HG03442 (cell line): ENCODE measurements around the gene STK26.
"Not testable (repeated sequence)": the region's sequence is repeated elsewhere in the genome, so short reads cannot be mapped to it uniquely, and the experiment has no call there.

ENCODE experiments used
- ATAC-seq: cut with Tn5 transposase; IDR thresholded peaks from one replicate; pipeline ENCODE4 v1.9.1; 2021; ENCODE audit warnings: mild to moderate bottlenecking, moderate library complexity; ENCODE audit not compliant: unreplicated experiment

The STK26 gene

DNA sequence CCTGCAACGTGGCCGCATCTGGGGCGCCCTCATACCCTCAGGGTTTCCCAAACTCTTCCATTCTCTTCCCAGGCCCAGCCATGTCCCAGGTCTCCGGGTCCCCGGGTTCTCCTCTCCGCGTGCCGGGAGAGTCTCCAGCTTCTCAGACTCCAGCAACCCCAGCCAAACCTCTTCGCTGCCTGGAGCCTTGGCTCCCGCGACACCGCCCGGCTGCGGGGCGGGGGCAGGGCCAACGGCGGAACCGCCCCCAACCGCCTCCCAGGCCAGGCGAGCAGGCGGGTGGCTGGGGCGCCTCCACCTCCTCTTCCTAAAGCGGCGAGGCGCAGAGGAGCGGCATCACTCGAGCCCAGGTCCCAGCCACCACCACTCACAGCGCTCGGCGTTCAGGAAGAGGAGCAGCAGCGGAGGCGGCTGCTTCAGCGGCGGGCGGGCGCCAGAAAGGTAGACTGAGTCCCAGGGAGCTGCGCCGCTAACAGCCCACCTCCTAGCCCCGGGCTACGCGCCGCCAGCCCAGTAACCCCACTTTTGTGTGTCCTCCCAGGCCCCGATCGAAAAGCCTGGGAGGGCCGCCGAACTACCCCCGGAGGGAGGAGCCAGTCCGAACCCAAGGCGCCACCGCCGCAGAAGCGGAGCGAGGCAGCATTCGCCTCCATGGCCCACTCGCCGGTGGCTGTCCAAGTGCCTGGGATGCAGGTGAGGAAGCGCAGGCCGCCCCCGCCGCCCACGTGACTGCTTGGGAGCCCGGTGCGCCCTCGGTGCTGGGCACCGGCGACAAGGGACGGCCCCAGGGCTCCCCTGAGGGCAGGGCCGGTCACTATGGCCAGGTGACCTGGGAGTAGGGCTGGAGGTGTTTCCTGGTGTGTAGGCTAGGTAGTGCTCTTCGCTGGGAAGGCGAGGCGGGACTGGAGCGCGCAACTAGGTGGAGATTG, at the start of gene STK26:
STK26 (plus strand) TSS at position 336 of the 929 bp plus-strand sequence; CDS start at position 652, 316 bp downstream.
- ATAC-seq, result peak; percentile 79

DNA sequence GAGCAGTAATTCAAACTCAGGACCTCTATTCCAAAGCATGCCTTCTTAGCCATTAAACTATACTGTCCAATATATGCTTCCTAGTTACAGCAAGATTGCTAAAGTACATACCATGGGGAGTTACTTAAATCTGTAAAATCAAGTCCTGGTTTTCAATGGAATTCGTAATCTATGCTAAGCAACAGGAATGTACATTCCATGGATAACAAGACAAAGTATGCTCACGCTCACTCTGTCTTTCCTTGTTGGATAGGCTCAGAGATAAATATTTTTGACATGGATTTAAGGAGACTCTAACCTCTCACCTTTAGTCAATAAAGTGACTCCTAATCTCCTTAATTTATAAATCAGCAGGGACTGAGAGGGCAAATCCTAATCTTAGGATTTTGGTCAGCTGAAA, 47.3 kb upstream of the STK26 start:
- no peak for ATAC-seq

DNA sequence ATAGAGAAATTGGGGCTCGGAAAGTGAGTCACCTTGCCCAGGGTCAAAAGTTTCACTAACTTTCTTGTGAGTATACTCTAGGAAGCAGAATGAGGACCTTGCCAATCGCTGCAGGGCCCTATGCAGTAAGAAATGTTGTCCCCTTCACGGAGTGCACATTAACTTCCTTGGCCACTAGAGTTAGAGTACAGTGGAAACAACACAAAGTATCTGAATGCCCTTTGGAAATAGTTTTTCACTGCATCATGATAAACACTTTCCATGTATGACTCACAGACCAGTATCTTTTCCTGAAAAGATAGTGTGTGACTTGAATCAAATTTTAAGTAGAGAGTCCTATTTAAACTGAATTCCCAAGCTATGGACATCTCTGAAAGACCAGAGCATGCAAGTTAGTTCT, 45.5 kb upstream of the STK26 start:
- ATAC-seq, result no peak

DNA sequence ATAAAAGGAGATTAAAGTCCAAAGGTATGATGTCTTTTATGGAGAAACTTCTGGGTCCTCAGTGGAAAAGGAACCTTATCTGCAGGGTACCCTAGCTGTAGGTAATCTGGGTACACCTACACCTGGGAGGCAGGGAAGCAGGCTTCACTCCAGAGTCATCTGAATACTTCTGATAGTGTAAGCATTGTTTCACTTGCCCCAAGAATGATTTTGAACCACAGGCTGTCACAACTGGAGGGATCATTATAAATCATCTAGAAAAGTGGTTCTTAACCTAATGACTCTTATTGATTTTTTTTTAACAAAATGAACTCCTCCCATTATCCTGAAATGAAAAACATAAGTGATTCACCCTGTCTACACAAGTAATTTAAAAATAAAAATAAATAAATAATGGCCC, 44.0 kb upstream of the STK26 start:
- ATAC-seq, result no peak

DNA sequence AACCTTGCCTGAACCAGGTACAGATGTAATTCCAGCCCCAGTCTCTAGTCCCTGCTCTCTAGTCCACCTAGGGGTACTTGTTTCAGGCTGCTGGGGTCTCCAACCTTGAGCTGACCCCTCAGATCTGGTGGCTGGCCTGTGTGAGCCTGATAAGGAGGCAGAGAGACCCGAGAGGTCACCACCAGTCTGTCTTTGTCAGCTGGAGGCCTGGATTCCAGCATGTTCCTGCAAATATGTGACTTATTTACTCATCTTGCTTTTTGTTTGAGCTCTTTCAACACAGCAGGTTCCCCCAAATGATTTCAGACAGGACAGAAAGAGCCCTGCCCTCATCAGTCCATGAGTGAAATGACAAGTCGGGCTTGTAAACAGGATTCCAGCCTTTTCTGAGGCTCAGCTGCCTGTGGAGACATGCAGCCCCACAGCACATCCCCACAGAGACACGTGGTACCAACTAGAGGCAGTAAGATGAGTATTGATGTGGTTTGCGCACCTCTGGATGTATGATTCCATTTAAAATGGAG, 37.5 kb upstream of the STK26 start:
- no peak for ATAC-seq

DNA sequence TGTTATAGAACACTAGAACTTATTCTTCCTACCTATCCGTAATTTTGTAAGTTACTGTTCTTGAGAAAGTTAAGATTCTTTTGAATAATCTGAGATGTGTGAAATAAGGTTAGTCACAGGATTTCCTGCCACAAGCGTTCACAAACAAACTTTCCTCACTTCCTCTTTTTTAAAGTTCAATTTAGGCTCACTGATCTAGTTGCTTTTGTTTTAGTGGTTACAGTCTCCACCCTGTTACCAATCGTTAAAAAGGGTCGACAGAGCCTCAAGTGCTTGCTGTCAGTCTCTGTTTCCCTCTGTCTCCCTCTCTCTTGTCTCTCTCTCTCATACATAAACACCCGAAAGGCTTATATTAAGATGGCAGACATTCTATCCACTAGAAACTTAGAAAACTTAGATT, 35.9 kb upstream of the STK26 start:
- ATAC-seq, result peak; percentile 98

DNA sequence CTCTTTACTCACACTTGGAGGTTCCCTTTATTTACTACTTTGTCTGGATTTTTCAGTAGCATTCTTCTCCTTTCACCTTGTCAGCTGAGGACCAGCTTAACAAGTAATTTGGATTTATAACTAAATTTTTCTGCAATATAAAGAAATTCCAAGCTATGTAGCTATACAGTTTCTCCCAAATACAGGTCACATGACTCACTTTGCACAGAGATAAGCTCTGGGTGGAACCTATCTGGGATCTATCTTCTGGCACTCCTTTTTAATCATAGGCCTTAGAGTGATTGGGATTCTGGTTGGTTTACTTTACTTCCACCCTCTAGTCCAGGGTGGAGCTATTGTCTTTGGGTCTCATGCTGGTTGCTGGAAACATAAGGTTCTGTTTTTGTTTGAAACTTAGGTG, 34.9 kb upstream of the STK26 start:
- no peak for ATAC-seq

DNA sequence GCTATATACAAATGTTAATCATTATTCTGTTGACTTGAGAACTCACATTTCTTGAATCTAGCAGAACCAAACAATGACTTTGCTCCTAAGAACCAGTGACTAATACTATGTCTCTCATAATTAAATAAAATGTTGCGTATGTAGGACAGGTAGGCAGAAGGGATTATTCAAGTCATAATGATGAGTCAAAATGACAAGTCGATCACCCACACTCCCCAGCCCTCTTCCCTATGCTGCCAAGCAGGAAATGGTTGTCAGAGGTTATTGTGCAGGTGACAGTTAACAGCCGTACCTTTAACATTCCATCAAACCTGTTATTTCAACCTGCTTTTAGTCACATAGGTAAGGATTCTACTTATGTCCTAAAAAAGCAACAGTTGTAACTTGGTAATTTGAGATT, 22.0 kb upstream of the STK26 start:
- no peak for ATAC-seq

DNA sequence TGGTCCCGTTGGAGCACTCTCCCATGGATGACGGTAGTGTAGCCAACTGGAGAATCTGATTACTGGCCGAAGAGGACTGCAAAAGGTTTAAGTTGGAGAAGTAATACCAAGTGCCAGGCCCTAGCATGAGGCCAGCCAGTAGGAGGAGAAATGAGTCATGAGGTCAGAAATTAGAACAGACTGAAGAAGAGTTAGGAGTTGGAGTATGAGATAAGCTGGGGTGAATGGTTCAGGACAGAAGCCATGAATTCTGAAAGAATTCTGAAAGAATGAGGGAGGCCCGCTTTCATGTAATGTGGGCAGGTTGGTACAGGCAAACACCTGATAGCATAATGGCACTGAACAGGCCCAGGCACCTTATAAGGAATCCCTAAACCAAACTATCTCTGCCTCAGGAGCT, 18.4 kb upstream of the STK26 start:
- no peak for ATAC-seq

DNA sequence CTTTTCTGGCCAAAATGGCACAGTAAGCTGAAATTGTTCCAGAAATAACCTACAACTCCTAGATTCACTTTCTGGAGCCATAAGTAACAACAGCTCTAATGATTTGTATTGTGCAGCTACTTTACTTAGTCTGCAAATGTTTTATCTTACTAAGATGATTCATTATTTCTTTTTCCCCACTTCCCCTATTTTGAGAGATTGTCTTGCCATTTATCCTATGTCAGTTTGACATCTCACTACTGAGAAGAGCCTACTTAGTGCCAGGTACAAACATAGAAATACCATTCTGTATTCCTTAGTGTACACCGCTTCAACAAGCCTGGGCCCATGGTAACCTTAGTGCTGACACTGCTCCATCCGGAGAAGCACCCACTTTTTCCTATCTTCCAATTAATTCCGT, 13.8 kb upstream of the STK26 start:
- no peak for ATAC-seq

DNA sequence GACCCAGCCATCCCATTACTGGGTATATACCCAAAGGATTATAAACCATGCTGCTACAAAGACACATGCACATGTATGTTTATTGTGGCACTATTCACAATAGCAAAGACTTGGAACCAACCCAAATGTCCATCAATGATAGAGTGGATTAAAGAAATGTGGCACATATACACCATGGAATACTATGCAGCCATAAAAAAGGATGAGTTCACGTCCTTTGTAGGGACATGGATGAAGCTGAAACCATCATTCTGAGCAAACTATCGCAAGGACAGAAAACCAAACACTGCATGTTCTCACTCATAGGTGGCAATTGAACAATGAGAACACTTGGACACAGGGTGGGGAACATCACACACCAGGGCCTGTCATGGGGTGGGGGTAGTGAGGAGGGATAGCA, 12.9 kb upstream of the STK26 start:
- not testable (repeated sequence) for ATAC-seq

DNA sequence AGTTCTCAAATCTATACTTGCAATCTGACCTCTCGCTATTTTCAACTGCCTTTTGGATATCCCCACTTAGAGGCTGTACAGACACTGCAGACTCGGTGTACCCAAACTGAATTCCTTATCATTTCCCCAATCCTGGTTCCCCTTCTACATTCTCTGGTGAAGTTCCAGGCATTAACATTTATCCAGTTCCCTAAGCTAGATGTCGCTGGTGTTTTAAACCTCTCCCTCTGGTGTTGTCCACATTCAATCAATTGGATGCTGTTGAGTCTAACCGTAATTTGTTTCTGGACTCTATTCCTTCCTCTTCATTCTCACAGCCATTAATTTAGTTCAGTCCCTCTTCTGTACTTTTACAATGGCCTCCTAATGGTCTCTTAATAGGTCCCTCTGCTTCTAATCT, 7.2 kb upstream of the STK26 start:
- no peak for ATAC-seq

DNA sequence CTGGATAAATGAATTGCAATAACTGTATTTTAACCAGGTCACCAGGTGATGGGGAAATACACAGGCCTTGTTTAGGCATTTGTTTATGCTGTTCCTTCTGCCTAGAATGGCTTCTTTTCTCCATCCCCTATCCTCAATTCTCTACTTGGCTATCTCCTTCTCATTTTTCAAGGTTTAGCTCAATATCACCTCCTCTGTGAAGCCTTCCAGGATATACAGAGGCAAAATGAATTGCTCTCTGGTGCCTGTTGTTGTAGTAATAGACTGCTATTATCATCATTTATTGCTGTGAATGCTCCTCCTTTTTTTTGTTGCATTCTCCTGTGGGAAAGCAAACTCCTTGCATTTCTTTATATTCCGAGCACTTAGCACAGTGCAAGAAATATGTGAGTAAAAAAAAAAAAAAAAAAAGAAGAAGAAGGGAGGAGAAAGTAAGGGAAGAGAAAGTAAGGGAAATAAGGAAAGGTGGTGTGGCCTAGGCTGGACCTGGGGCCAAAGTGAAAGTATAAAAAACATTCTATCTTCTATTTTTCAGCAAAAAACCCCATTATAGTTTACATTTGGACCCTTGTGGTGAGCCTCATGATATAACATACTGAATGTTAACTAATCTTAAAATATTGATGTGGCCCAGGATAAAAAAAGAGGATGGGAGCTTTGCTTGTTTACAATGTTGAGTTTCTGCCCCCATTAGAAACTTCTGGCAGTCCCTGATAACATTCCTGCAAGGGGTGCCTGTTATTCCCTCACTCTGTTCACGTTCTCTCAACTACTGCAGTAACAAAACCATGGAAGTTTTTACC, 6.3 kb upstream of the STK26 start:
- ATAC-seq, result no peak

DNA sequence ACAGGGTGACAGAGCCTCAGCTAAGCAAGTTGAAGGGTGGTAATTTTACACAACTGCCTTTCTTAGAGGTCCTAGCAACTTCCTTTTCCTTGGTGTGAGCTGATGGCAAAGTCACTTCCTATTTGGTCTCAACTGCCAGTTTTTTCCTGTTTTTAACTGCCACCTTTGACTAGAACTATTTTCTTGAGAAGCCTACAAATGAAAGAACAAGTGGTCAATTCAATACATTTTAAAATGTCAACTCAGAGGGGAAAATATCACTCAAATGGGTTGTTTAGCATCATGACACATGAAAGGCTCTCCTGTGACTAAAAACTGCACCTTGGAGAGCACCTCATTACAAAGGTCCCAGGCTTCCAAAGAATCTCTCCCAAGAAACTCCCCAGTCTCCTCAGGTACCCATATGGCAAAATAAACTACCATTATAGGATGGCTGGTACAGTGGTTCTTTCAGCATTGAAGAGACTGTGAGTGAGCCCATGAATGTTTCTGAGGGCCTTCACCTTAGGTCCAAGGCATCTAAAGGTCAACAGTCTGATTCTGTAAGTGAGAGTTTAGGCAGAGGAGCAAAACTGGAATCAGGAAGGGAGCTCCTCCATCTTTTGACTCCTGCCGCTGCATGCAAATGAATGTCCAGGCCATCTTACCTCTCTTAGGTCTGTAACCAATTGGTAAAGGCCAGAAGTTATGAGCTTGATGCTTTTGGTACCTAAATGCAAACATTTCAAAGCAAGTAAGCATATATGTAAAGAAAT, 5.5 kb upstream of the STK26 start:
- no peak for ATAC-seq

DNA sequence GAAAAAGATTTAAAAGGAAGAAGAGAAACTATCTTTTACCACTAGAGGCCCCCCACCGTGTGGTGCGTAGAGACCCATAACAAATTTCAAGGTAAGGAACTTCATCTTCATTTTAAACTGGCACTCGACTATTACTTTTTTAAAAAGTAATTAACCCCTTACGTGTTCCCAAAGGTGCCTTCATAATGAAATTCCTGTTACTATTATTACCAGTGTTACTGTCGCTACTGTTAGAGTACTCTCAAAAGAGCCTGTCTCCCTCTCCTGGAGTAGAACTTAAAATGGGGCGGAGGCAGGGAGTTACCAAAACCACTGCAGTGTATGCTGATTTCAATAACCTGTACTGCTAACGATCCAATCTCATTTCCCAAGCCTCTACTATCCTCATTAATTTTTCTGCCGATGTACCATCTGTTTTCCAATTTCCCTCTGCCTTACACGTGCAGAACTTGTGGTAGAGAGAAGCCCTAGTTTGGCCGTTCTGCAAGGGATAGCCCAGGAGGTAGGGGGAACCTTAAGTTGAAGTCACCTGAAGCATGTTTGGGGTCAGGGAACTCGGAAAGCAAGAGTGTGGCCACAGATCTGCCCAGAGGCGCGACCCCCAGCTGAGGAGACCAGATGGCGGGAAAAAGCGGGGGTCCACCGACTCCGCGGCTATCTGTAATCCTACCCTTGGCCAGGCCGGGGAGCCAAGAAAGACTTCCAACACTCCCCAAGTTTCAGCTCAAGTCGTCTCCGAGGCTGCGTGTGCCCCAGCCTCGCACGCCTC, 720 bp upstream of the STK26 start:
- ATAC-seq, result peak; percentile 5

DNA sequence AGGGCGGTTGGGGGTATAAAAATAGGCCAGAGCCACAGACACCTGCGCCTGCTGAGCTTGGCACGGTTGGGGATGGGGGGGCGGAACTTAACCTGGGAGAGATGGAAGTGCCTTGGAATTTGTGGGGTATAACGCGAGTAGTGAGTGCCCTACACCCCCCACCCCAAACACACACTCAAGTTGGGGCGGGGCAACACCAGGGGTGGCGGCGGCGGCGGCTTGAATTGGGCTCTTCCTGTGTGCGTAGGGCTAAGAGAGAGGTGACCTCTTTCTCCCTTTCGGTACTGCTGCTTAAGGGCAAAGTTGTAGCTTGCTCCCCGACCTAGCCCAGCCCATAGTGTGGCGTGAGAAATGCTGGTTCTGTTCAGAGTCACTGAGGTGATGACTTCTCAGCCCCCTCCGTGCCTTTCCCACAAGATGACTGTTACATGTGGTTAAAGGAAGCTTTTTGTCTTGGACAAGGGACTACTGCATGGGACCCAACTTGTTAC, 839 bp downstream of the STK26 start:
- peak; percentile 56 for ATAC-seq

DNA sequence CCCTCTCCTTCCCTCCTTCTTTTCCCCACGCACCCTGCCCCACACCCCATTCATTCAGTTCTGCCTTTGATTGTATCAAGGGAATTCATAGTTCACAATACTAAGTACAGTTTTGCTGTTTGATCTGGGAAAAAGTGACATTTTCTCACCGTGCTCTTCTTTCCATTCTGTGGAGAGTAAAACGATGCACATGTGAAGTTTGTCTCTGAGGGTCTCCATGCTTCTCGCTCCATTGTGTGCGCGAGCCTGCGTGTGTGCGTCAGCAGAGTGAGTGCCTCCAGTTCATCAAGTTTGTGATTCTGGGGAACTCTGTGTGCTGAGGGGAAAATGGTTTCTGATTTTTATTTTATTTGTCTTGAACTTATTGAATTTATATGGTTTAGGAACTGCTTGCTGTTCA, 1.9 kb downstream of the STK26 start:
- no peak for ATAC-seq

DNA sequence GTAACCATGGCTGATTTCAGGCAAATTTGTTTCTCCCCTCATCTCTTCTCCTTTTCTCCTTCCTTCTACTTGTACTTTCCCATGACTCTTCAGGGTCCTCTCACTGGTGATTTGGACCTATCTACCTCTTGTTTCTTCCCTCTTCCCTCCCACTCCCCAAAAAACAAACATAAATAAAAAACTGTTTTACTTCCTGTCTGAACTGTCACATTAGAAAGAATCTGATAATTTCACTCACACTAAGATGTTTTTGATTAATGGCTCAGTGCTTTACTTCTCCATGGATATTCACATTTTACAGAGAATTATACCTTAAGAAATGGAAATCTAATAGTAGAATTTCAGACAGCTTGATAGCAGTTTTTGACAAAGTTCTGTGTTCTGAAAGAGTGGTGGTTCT, 7.2 kb downstream of the STK26 start:
- ATAC-seq, result no peak

DNA sequence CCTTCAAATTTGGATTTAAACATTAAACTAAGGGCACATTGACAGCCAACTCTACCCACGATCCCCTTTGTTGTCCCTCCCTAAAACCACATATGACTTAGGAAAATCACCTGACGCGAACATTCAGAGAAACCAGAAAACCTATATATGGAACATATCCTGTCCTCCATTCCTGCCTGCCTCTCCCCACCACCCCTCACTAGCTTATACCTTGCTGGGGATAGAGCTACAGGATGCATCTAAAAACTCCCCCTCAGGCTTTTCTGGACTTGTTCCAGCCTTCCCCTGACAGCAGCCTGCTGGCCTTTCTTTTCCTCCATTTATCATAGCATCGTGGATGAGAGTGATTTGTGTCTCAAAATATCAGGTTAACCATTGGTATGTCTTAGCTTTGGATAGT, 8.8 kb downstream of the STK26 start:
- ATAC-seq, result no peak

DNA sequence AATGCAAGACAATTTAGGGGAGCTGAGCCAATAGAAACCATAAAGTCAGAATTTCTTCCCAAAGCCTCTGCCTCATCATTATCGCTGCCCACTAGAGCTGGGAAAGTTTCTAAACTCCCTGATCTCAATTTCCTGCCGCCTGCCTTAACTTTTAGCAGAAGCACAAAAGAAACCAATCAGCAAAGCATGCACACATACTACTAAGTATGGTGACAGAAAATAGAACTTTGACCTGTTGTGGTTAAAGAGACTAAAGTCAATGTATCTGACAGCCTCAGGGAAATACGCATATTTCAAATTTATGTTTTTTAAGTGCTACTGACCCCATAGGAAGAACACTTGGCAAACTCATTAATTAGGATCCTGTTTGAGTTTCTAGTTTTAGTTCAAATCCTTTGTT, 10.1 kb downstream of the STK26 start:
- ATAC-seq, result no peak
